GM18505 (cell line): ENCODE results near the gene NKAIN2.
"Not testable (repeated sequence)": the region's sequence is repeated elsewhere in the genome, so short reads cannot be mapped to it uniquely, and the experiment has no call there.

ENCODE experiments used
- ATAC-seq: cut with Tn5 transposase; IDR thresholded peaks from one replicate; pipeline ENCODE4 v1.9.1; 2021; ENCODE audit not compliant: unreplicated experiment
- POLR2A ChIP-seq: IDR thresholded peaks from 4 replicates; pipeline ENCODE4 v1.6.1; 2011; ENCODE audit warnings: borderline replicate concordance; ENCODE audit not compliant: insufficient read depth, insufficient read length; ENCODE audit errors: extremely low read depth

Gene NKAIN2

DNA sequence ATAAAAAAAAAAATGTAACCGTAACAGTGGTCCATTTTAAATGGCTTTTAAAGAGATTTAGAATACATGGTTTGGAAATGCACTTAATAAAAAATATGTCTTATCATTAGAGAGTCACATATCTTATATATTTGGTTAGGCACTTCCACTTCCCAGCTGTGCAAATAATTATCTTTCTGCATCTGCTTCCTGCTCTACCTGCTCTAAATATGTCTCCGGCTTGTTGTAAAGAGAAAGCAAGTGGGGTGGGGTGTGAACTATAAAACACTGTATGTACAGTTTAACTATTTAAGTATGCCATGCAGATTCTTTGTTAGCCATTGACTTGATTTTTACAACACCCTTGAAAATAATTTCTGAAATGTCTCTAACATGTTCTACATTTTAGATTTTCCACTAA lies 106.3 kb downstream of the NKAIN2 start:
- no peak for TF ChIP-seq POLR2A
- no peak for ATAC-seq

DNA sequence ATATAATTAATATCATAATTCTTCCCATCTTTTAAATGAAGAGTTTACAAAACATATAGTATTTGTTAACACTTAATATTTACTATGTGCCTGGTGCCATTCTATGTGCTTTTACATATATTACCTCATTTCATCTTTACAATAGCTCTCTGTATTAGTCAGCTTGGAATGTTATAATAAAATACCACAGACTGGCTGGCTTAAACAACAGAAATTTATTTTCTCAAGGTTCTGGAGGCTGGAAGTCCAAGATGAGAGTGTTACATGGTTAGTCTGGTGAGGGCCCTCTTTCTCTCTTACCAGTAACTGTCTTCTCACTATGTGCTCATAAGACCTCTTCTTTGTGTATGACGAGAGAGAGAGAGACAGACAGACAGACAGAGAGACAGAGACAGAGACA lies 110.2 kb downstream of the NKAIN2 start:
- no peak for TF ChIP-seq POLR2A
- no peak for ATAC-seq

DNA sequence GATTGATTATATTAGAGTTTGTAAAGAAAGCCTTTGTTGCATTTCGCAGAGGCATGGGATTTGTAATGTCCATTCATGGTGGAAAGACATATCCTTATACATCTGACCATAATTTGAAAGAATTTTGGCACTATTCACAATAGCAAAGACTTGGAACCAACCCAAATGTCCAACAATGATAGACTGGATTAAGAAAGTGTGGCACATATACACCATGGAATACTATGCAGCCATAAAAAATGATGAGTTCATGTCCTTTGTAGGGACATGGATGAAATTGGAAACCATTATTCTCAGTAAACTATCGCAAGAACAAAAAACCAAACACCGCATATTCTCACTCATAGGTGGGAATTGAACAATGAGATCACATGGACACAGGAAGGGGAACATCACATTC lies 119.7 kb downstream of the NKAIN2 start:
- ATAC-seq: not testable (repeated sequence)

DNA sequence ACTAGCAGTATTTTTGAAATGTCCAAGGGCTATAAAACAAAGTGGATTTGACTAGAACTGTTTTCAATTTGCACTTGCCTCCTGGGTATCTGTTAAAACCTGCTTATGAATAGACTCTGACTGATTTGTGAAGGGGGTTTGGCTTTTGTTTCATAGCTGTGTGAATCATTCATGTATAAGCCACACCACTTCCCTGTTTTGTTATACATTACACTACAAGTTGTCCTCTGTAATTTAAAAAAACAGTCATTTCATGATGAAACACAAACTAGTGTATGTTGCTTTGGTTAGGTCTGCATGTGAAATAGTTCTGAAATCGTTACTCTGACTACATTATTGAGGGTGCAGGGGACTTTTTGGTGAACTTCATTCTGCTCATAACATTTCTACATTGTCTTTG lies 121.7 kb downstream of the NKAIN2 start:
- TF ChIP-seq POLR2A: no peak
- peak; percentile 94 for ATAC-seq

DNA sequence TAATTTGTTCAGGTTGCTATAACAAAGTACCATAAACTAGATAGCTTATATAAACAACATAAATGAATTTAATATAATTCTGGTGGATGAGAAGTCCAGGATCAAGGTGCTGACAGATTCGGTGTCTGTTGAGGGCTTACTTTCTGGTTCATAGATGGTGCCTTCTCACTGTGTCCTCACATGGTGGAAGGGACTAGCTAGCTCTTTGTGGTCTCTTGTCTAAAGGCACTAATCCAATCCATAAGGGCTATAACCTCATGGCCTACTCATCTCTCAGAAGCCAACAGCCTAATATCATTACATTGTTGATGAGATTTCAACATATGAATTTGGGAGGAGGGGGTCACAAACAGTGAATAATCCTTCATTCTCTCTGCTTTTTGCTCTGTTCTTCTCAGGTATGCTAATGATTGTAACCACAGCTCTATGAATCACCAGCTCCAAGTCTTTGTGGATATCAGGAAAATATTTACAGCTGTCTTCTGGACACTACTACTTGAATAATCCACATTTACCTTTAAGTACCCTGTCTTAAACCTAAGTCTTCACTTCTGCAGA lies 122.3 kb downstream of the NKAIN2 start:
- TF ChIP-seq POLR2A: no peak
- ATAC-seq: no peak

DNA sequence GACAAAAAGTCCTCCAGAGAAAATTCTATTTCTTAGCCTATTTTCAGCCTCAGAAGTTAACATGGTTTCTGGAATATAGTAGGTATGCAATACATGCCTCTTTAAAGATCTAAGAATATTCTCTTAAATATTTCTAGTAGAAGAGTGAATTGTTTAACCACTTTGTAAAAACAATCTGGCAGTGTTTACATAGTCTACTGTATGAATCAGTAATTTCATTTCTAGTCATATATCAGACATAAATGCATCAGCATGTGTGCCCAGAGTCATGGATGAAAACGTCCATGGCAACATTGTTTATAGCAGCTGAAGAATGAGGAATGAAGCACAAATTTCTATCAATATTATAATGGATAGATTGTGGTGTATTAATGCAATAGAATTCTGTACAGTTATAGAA lies 124.9 kb downstream of the NKAIN2 start:
- ATAC-seq: no peak
- TF ChIP-seq POLR2A: no peak

DNA sequence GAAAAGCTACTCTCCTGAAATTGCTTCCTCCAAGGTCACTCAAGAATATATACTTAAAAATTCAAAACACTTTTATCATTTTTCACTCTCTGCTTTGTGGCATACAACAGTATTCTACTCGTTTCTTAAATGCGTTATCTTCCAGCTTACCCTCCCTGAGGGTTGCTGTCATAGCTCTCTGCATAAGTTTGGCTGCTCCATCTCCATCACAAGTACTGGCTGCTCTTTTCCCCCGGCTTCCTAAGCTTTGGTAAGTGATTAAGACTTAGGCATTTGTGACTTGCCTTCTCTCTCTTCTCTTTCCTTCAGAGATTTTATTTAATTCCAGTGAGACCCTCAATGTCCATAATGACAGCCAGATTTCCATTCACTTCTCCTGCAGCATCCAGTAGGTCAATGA lies 128.3 kb downstream of the NKAIN2 start:
- ATAC-seq: no peak
- no peak for TF ChIP-seq POLR2A

DNA sequence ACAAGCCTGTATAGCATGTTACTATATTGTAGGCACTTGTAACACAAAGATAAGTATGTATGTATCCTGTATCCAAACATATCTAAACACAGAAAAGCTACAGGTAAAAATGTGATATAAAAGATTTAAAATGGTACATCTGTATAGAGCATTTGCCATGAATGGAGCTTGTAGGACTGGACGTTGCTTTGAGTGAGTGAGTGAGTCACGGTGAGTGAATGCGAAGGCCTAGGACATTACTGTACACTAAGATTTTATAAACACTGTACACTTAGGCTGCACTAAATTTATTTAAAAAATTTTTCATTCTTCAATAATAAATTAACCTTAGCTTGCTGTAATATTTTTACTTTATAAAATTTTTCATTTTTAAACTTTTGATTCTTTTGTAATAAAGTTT lies 136.9 kb downstream of the NKAIN2 start:
- no peak for TF ChIP-seq POLR2A
- no peak for ATAC-seq

DNA sequence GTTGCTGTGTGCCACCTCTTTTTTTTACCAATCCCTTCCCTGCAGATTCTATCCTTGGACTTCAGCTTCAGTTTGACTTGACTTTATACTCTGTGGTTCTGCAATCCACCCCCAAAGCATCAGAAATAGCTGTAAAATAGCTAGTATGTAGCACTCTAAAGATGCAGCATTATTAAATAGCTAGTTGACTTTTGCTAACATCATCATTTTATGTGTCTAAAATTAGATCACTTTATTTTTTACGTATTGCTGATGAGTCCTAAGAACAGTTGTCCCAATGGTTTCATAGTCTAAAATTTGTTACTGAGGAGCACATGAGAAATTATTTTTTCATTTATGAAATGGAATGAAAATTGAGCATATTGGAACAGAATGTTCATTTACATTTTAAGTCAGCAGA lies 138.2 kb downstream of the NKAIN2 start:
- TF ChIP-seq POLR2A: no peak
- no peak for ATAC-seq

DNA sequence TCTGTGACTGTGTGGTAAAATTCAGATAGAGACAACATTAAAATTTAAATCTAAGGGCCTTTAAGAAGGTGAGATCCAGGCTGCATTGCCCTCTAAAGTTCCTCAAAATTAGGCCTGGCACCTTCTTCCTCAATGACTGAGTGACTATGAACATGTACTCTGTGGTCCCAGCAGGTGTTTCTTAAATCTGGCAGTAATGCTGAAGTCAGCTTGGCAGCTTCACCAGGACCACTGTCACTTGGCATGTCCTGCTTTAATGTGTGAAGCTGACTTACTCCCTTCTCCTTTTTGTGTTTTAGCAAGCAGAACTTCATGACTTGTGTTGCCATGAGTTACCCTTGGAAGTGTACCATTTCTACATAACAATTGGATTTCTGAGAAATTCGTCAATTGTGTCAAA lies 141.7 kb downstream of the NKAIN2 start:
- no peak for ATAC-seq
- no peak for TF ChIP-seq POLR2A

DNA sequence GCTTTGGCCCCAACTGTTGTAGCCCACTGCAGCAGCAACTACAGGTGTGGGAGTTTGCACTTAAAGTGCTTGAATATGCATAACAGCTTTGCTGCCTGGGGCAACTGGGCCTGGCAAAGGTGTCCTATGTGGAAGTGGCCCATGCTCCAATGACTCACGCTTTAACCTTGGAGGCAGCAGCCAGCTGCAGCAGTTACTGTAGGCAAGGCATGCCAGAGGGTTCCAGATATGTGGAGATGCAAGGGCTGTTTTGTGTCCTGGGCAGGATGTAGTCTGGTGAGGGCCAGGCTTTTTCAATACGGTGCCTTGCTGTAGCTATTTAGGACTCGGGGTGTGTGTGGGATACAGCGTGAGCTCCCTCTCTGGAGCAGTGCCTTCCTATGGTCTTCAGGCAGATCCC lies 150.3 kb downstream of the NKAIN2 start:
- no peak for ATAC-seq
- TF ChIP-seq POLR2A: no peak

DNA sequence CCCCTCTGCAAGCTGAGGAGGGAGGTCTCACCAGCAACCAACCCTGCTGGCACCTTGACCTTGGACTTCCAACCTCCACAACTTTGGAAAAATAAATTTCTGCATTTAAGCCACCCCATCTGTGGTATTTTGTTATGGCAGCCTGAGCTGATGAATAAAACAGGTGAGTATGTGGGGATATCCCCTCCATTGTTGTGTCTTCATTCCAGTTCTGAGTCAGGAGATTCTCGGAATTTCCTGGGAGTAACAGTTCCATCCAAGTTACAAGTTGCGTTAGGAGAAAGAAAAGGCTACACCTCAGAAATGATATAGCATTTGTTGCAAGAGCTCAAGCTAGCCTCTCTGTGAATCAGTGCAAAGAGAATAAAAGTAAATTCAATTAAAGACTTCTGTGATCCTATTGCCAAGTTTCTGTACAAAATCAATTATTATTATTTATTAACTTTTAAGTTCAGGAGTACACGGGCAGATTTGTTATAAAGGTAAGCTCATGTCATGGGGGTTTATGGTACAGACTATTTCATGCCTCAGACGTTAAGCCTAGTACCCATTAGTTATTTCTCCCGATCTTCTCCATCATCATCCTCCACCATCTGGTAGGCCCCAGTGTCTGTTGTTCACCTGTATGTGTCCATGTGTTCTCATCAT lies 153.0 kb downstream of the NKAIN2 start:
- TF ChIP-seq POLR2A: no peak
- ATAC-seq: no peak

DNA sequence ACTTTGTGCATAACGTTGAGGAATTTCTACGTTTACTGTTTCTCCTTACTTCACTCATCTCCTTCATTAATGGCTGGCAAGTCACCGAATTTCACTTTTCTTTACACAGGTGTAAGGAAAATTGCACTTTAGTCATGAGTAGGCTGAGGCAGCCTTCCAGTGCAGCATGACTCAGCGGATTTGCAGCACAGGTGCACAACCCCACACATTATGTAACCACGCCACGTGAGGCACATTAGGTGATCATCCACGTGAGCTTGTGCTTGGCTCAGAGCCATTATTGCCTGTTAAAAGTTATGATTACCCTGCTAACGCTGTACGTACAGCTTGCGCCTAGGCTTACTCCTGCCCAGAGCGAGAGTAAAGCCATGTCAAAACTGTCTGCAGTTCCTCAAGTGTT lies 158.8 kb downstream of the NKAIN2 start:
- ATAC-seq: no peak
- no peak for TF ChIP-seq POLR2A

DNA sequence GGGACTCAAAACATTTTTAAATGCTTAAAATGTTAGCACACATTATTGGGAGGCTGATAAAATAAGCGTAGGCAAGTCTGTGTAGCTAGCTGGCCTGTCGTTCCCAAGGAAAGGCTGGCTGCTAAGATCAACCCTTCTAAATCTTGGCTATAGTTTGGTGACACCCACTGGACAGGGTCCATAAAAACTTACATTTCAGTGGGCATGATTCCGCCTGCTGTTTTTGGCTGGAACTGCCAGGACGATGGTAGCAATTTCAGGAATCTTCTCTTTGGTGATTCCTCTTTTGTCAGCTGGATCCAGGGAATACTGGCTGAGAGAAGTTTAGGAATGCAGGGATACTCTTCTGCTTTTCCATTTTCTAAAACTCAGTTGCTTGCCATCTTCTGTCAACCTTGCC lies 162.2 kb downstream of the NKAIN2 start:
- no peak for ATAC-seq

DNA sequence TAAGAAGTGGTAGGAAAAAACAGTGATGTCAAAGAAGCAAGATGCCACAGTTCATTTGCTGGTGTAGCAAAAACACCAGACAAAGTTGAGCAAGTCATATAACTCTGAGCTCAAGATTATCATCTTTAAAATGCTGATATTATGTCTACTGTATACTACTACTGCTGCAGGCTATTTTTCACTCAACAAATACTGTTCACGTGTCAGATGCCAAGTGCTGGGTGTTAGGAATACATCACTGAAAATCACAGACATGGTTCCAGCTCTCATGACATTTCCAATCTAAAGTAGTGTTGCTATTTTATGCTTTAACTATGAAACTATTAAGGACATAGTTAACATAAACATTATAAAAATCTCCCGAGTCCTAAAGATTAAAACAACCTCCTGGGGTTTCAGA lies 163.0 kb downstream of the NKAIN2 start:
- no peak for TF ChIP-seq POLR2A
- no peak for ATAC-seq

More for the DNA sequence above, 162.2 kb downstream of the NKAIN2 start:
- TF ChIP-seq POLR2A: no peak
